ENCODE results near the gene OLIG3. TPM values are rescaled to one million over a fixed set of nuclear protein-coding genes. Genes with fewer than 3 reads are reported as not detected.
A peak's percentile ranks its signal among the peaks of the same experiment; 100 is the strongest.

OLIG3 gene
- polyA plus RNA-seq, 1 donor = not detected

GRCh38 chr6:137488150-137489045, 5.8 kb downstream of the OLIG3 start:
- Histone ChIP-seq H3K36me3 (ENCODE audit: control insufficient read depth, insufficient read depth, low read length) (no peaks in the 10 kb centered on the region), H3K9me3 (ENCODE audit: control insufficient read depth, low read depth, low read length) (peaks cover 19% of the 10 kb centered on the region), H3K4me1 (ENCODE audit: control insufficient read depth, insufficient read depth, low read length) (peaks cover 12% of the 10 kb centered on the region), H3K4me3 (ENCODE audit: low read length) (no peak overlapping the region), H3K27me3 (ENCODE audit: control insufficient read depth, insufficient read depth, low read length) (peaks cover 88% of the 10 kb centered on the region), H3K27ac (ENCODE audit: low read length) (no peak overlapping the region)
- WGBS (ENCODE audit: insufficient coverage, low lambda C conversion rate) = no CpG with 5 or more reads among the region's 73 CpGs
- DNase-seq = peak in 1 of 2 donors; percentile 15

- no CpG with 5 or more reads among the region's 11 CpGs for WGBS (ENCODE audit: insufficient coverage, low lambda C conversion rate)
- DNase-seq = no peak
These were observed 6.4 kb downstream of the OLIG3 start for GRCh38 chr6:137487869-137488149.

GRCh38 chr6:137487181-137487868, 6.9 kb downstream of the OLIG3 start:
- Histone ChIP-seq H3K9me3 (ENCODE audit: control insufficient read depth, low read depth, low read length) (peaks cover 16% of the 10 kb centered on the region), H3K4me1 (ENCODE audit: control insufficient read depth, insufficient read depth, low read length) (peaks cover 11% of the 10 kb centered on the region), H3K36me3 (ENCODE audit: control insufficient read depth, insufficient read depth, low read length) (no peaks in the 10 kb centered on the region), H3K27me3 (ENCODE audit: control insufficient read depth, insufficient read depth, low read length) (peaks cover 86% of the 10 kb centered on the region), H3K27ac (ENCODE audit: low read length) (no peak overlapping the region), H3K4me3 (ENCODE audit: low read length) (no peak overlapping the region)
- DNase-seq = peak in 1 of 2 donors; percentile 7
- WGBS (ENCODE audit: insufficient coverage, low lambda C conversion rate) = no CpG with 5 or more reads among the region's 22 CpGs

More at GRCh38 chr6:137487869-137488149, 6.4 kb downstream of the OLIG3 start:
- Histone ChIP-seq H3K4me1 (ENCODE audit: control insufficient read depth, insufficient read depth, low read length) (peaks cover 11% of the 10 kb centered on the region), H3K4me3 (ENCODE audit: low read length) (no peak overlapping the region), H3K9me3 (ENCODE audit: control insufficient read depth, low read depth, low read length) (peaks cover 16% of the 10 kb centered on the region), H3K27ac (ENCODE audit: low read length) (no peak overlapping the region), H3K27me3 (ENCODE audit: control insufficient read depth, insufficient read depth, low read length) (peaks cover 86% of the 10 kb centered on the region), H3K36me3 (ENCODE audit: control insufficient read depth, insufficient read depth, low read length) (no peaks in the 10 kb centered on the region)

- peaks cover 11% of the 10 kb centered on the region for H3K4me1 ChIP-seq (ENCODE audit: control insufficient read depth, insufficient read depth, low read length)
- H3K27ac ChIP-seq (ENCODE audit: low read length) = no peak overlapping the region
- peaks cover 16% of the 10 kb centered on the region for H3K9me3 ChIP-seq (ENCODE audit: control insufficient read depth, low read depth, low read length)
- no peak for DNase-seq
- H3K36me3 ChIP-seq (ENCODE audit: control insufficient read depth, insufficient read depth, low read length) = no peaks in the 10 kb centered on the region
- no peak overlapping the region for H3K4me3 ChIP-seq (ENCODE audit: low read length)
- 0% methylated on average over 1 of the region's 6 CpGs for WGBS (ENCODE audit: insufficient coverage, low lambda C conversion rate)
- H3K27me3 ChIP-seq (ENCODE audit: control insufficient read depth, insufficient read depth, low read length) = peaks cover 77% of the 10 kb centered on the region
These were observed 7.8 kb downstream of the OLIG3 start for GRCh38 chr6:137486416-137486815.

DNA sequence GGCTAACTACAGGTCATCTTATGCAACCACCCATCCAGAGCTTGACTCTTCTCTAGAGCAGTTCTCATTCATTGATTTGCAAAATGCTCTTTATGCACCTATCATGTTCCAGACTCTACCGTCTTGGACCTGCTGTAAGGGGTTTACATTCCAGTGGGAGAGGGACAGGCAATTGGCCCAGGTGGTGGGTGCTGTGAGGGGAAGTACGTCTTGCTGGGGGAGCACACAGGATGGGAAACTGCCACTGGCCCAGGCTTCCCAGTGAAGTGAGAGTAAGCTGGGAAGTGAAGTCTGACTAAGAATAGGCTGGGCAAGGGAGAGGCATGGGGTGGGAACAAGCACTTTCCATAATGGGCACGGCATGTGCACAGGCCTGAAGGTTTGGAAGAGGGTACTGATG, 13.8 kb downstream of the OLIG3 start:
- no peak for DNase-seq
- Histone ChIP-seq H3K27me3 (ENCODE audit: control insufficient read depth, insufficient read depth, low read length) (peaks cover 23% of the 10 kb centered on the region), H3K36me3 (ENCODE audit: control insufficient read depth, insufficient read depth, low read length) (no peaks in the 10 kb centered on the region), H3K4me1 (ENCODE audit: control insufficient read depth, insufficient read depth, low read length) (no peaks in the 10 kb centered on the region), H3K9me3 (ENCODE audit: control insufficient read depth, low read depth, low read length) (no peaks in the 10 kb centered on the region), H3K4me3 (ENCODE audit: low read length) (no peak overlapping the region), H3K27ac (ENCODE audit: low read length) (no peak overlapping the region)
- WGBS (ENCODE audit: insufficient coverage, low lambda C conversion rate) = no CpG with 5 or more reads among the region's 3 CpGs

GRCh38 chr6:137475103-137475502, 19.1 kb downstream of the OLIG3 start:
- Histone ChIP-seq H3K27ac (ENCODE audit: low read length) (no peak overlapping the region), H3K4me1 (ENCODE audit: control insufficient read depth, insufficient read depth, low read length) (no peaks in the 10 kb centered on the region), H3K9me3 (ENCODE audit: control insufficient read depth, low read depth, low read length) (no peaks in the 10 kb centered on the region), H3K4me3 (ENCODE audit: low read length) (no peak overlapping the region), H3K27me3 (ENCODE audit: control insufficient read depth, insufficient read depth, low read length) (peaks cover 8% of the 10 kb centered on the region), H3K36me3 (ENCODE audit: control insufficient read depth, insufficient read depth, low read length) (no peaks in the 10 kb centered on the region)
- no peak for DNase-seq
- WGBS (ENCODE audit: insufficient coverage, low lambda C conversion rate) = no CpG with 5 or more reads among the region's 2 CpGs

- Histone ChIP-seq H3K4me1 (ENCODE audit: control insufficient read depth, insufficient read depth, low read length) (no peaks in the 10 kb centered on the region), H3K36me3 (ENCODE audit: control insufficient read depth, insufficient read depth, low read length) (no peaks in the 10 kb centered on the region), H3K4me3 (ENCODE audit: low read length) (no peak overlapping the region), H3K27ac (ENCODE audit: low read length) (no peak overlapping the region), H3K9me3 (ENCODE audit: control insufficient read depth, low read depth, low read length) (no peaks in the 10 kb centered on the region), H3K27me3 (ENCODE audit: control insufficient read depth, insufficient read depth, low read length) (peaks cover 8% of the 10 kb centered on the region)
- DNase-seq = no peak
- 83% methylated on average over 1 of the region's 3 CpGs for WGBS (ENCODE audit: insufficient coverage, low lambda C conversion rate)
These were observed 20.6 kb downstream of the OLIG3 start for GRCh38 chr6:137473598-137473997.

DNA sequence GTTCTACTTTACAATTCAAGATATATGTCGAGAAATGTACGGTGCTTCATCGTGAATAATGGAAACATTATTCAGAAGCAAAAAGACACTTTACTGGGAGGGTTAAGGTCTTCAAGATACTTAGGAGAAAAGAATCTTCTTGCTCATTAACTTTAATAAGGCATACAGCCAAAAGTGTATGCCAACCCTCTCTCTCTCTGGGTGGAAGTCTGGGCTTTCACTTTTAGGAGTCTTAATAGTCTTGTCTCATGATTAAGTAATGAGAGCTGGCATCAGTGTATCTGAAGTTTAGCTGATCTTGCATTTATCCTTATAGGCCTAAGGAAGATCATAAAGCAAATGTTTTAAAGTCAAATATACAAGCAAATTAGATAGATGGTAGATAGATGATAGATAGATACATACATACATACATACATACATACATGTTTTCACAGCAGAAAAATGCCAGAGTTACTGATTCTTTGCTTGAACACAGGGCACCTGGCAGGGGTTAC, 21.5 kb downstream of the OLIG3 start:
- peaks cover 8% of the 10 kb centered on the region for H3K27me3 ChIP-seq (ENCODE audit: control insufficient read depth, insufficient read depth, low read length)
- H3K36me3 ChIP-seq (ENCODE audit: control insufficient read depth, insufficient read depth, low read length) = no peaks in the 10 kb centered on the region
- H3K27ac ChIP-seq (ENCODE audit: low read length) = no peak overlapping the region
- no peak overlapping the region for H3K4me3 ChIP-seq (ENCODE audit: low read length)
- H3K4me1 ChIP-seq (ENCODE audit: control insufficient read depth, insufficient read depth, low read length) = no peaks in the 10 kb centered on the region
- DNase-seq = no peak
- no peaks in the 10 kb centered on the region for H3K9me3 ChIP-seq (ENCODE audit: control insufficient read depth, low read depth, low read length)
- 89% methylated on average over 3 of the region's 3 CpGs for WGBS (ENCODE audit: insufficient coverage, low lambda C conversion rate)

DNA sequence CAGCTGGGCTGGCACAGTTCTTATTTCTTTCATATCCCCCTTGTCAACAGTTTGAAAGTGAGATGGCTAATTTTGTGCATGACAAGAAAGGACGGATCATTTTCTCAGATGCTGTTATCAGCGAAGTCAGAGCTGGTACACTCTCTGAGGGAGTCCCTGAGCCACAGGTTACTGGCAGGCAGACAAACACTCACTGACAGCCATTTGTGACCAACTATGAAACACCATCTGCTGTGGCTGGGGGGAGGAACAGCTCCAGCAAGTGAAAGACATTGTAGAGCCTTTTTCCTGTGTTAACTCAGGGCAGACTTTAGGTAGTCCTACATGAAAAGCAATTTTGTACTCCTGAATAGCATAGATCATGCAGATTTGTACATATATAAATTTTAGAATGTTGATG, 22.2 kb downstream of the OLIG3 start:
- DNase-seq = no peak
- no peak overlapping the region for H3K27ac ChIP-seq (ENCODE audit: low read length)
- H3K4me1 ChIP-seq (ENCODE audit: control insufficient read depth, insufficient read depth, low read length) = no peaks in the 10 kb centered on the region
- no peaks in the 10 kb centered on the region for H3K36me3 ChIP-seq (ENCODE audit: control insufficient read depth, insufficient read depth, low read length)
- no peak overlapping the region for H3K4me3 ChIP-seq (ENCODE audit: low read length)
- no CpG with 5 or more reads among the region's 2 CpGs for WGBS (ENCODE audit: insufficient coverage, low lambda C conversion rate)
- H3K27me3 ChIP-seq (ENCODE audit: control insufficient read depth, insufficient read depth, low read length) = peaks cover 8% of the 10 kb centered on the region
- H3K9me3 ChIP-seq (ENCODE audit: control insufficient read depth, low read depth, low read length) = no peaks in the 10 kb centered on the region

DNA sequence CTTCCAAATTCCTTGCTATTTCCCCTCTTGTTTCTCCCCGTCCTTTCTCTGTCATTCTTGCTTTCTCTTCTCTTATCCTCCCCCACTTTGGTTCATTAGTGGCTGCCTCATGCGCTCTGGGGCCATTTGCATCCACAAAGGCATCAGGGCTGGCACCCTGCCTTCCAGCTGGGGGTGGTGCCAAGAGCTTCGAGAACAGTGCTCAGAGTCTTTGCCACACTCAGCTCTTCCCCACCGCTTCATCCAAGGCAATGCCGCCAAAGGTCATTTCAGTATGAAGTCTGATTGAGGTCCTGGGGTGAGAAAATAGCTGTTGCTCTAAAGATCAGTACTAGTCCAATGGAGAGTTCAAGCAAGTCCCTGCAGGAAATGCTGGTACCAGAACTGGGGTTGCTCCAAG, 22.7 kb downstream of the OLIG3 start:
- 57% methylated on average over 1 of the region's 5 CpGs for WGBS (ENCODE audit: insufficient coverage, low lambda C conversion rate)
- H3K27me3 ChIP-seq (ENCODE audit: control insufficient read depth, insufficient read depth, low read length) = peaks cover 8% of the 10 kb centered on the region
- H3K4me3 ChIP-seq (ENCODE audit: low read length) = no peak overlapping the region
- no peaks in the 10 kb centered on the region for H3K36me3 ChIP-seq (ENCODE audit: control insufficient read depth, insufficient read depth, low read length)
- no peak overlapping the region for H3K27ac ChIP-seq (ENCODE audit: low read length)
- no peaks in the 10 kb centered on the region for H3K9me3 ChIP-seq (ENCODE audit: control insufficient read depth, low read depth, low read length)
- DNase-seq = no peak
- no peaks in the 10 kb centered on the region for H3K4me1 ChIP-seq (ENCODE audit: control insufficient read depth, insufficient read depth, low read length)

All from large intestine (tissue), 3 donors.